ENCODE measurements around the gene ZNF652.
"Not testable (repeated sequence)": the region's sequence is repeated elsewhere in the genome, so short reads cannot be mapped to it uniquely, and the experiment has no call there.

ZNF652 gene

DNA sequence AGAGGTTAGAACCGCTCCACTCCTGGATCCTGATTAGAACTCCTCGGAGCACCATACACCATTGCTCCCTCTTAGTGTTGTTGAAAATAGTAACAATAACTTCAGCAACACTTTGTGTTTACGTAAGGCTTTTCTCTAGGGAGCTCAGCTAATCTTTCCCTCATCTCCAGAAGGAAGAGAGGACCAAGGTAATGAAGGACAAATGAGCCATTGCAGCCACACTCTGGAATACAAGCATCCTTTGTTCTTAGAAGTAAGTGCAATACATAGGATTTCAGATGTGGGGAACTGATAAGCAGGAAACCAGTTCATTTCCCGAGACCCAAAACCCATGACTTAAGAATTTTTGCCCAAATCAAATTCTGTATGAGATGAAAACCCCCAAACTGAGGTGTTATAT, 22.9 kb upstream of the ZNF652 start:
- no peak for DNase-seq

DNA sequence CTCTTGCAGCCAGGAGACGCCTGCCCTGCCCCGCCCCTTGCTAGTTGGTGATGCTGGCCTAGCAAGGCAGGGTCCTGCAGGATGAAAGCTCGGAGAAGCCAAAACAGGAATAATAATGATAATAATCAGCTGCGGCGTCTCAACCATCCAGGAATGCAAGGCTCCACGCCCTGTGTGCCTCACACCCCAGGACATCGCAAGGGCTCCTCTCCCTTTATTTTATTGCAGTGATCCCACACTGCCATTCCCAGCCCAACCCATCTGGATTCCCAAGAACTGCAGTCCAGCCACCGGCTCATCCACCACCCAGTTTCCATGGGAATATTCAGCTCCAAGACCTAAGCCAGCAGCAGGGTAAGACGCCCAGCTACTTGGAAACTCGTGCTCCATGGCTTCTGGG, 21.0 kb upstream of the ZNF652 start:
- DNase-seq: no peak

- DNase-seq: no peak
Measured at GRCh38 chr17:49382556-49382955, 20.5 kb upstream of the ZNF652 start.

- DNase-seq: no peak
Measured at GRCh38 chr17:49381793-49382192, 19.7 kb upstream of the ZNF652 start.

- no peak for DNase-seq
Measured at GRCh38 chr17:49381033-49381432, 19.0 kb upstream of the ZNF652 start.

- no peak for DNase-seq
Measured at GRCh38 chr17:49379926-49380325, 17.9 kb upstream of the ZNF652 start.

GRCh38 chr17:49378311-49378710, 16.3 kb upstream of the ZNF652 start:
- no peak for DNase-seq

DNA sequence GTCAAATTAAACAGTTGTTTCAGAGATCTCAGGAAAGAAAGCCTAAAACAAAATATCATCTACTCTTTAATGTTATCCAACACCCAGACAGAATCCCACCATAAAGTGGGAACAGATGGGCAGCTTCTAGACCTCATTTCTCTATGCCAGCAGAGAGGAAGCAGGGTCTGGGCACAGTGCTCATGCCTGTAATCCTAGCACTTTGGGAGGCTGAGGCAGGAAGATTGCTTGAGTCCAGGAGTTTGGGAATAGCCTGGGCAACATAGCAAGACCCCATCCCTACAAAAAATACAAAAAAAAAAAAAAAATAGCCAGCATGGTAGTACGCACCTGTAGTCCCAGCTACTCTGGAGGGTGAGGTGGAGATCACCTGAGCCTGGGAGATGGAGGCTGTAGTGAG, 13.5 kb upstream of the ZNF652 start:
- DNase-seq: no peak

- DNase-seq: no peak
Measured at GRCh38 chr17:49373115-49373514, 11.1 kb upstream of the ZNF652 start.

DNA sequence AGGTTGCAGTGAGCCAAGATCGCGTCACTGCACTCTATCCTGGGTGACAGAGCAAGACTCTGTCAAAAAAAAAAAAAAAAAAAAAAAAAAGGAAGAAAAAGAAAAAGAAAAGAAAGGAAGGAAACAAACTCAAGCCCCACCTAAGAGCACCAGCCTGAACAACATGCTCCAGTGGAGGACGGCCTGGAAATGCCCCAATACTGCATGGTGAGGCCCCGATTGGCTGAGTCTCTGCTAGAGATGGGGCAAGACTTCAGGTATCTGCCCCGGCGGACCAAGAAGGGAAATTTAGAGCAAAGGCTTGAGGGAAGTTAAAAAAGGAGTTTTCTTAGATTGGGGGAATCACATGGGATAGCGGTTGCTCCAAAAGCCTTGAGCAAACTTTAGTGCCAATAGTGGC, 10.4 kb upstream of the ZNF652 start:
- DNase-seq: no peak

DNA sequence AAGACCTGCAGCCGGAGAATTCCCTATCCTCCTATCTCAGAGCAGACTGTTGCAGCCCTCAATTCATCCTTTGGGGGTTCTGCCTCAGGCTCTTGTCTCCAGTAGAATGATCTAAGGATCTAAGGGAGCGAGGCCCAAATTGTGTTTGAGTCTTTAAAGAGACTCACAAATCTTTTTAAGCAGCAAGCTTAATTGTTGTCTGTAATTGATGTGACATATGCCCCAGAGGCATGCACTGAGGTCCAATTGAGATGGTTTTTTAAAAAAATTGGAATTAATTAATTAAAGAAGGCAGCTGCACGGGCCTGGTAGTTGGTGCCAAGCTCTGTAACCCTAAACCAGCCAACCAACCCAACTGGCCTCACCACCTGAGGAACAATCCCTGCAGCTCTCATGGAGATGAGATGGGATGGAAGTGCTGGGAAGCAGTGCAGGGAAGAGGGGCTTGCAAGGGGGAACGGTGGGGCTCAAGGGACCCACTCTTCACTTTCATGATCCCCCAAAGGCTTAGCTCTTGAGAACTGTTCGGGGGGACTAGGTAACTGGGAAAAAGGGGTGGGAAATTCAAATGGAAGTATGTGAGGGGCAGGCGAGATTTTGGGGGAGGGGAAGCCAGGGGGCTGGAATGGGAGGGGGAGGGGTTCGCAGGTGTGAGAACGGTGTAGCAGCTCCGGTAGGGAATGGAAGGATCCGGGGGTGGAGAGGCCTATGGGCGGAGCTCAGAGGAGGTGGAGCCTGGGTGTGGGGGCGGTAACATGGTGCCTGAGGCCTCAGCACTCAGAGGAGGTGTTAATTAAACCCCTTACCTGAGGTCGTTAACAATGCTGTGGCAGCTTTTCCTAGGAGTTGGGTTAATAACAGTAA, 9.2 kb upstream of the ZNF652 start:
- DNase-seq: no peak

- no peak for DNase-seq
Measured at GRCh38 chr17:49369760-49370159, 7.7 kb upstream of the ZNF652 start.

DNA sequence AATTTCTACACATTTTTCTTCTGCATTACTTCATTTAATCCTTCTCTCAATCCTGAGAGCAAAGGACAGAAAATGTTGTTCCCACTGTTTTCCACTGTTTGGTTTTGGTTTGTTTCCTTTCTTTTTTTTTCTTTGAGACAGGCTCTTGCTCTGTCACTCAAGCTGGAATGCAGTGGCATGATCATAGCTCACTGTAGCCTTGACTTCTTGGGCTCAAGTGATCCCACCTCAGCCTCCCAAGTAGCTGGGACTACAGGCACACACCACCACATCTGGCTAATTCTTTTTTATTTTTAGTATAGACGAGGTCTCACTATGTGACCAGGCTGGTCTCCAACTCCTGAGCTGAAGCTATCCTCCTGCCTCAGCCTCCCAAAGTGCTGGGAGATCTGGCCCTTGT, 7.0 kb upstream of the ZNF652 start:
- DNase-seq: no peak

- DNase-seq: no peak
Measured at GRCh38 chr17:49365667-49366066, 3.6 kb upstream of the ZNF652 start.

DNA sequence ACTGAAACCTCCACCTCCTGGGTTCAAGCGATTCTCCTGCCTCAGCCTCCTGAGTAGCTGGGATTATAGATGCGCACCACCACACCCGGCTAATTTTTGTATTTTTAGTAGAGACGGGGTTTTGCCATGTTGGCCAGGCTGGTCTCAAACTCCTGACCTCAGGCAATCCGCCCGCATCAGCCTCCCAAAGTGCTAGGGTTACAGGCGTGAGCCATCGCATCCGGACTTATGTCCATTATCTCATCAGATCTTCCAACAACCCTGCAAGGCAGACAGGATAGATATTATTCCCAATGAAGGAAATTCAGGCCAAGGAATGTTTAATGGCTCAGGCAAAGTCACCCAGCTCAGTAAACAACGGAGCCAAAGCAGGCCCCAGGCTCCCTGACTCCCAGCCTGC, 3.1 kb upstream of the ZNF652 start:
- DNase-seq: not testable (repeated sequence)

- DNase-seq: no peak
Measured at GRCh38 chr17:49364119-49364518, 2.1 kb upstream of the ZNF652 start.

- no peak for DNase-seq
Measured at GRCh38 chr17:49363251-49363650, 1.2 kb upstream of the ZNF652 start.

GRCh38 chr17:49362723-49363117, 670 bp upstream of the ZNF652 start:
- no peak for DNase-seq

DNA sequence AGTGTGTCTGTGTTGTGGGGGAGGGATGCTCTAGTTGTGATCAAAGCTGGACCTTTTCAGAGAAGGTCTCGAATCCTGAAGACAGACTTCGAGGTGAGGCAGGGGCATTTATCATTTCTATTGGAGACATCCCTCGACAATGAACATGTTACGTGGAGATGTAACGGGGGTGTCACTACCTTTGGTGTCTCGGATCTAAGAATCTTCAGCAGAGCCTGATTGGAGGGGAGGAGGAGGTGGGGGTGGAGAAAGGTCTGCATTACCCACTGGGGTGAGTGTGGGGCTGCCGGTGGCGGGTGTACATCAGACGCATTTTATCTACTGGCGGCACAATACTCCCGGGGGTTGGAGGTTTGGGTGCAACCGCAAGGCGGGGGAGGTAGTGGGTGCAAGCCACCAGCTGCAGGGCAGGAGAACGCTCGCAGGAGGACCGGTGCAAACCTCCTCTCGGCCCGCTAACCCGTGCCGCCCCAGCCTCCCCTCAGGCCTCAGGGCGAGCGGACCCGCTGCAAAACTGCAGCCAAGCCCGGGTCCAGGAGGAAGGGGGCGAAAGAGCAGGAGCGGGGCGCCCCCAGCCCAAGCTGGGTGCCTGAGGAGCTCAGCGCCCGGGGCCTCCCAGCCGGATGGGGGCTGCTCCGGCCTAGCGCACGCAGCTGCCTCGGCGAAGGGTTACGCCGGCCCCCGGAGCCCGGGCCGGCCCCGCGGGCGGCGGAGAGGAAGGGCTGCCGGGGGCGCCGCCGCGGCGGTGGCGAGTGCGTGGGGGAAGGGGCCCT, 735 bp downstream of the ZNF652 start:
- no peak for DNase-seq

DNA sequence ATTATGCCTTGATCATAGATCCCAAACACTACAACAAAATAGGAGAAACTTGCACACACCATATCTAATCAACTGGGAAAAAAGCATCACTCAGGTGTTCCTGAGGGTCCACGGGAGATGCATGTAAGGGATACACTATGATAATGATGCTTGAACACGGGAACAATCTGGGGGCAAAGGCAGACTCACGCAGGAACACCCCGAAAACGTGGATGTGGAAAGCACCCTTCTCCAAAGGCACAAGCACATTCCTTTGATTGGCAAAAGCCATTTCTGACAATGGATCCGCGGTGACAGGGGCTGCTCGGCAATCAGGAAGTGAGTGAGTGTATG, 1.3 kb downstream of the ZNF652 start:
- peak; percentile 42 for DNase-seq

DNA sequence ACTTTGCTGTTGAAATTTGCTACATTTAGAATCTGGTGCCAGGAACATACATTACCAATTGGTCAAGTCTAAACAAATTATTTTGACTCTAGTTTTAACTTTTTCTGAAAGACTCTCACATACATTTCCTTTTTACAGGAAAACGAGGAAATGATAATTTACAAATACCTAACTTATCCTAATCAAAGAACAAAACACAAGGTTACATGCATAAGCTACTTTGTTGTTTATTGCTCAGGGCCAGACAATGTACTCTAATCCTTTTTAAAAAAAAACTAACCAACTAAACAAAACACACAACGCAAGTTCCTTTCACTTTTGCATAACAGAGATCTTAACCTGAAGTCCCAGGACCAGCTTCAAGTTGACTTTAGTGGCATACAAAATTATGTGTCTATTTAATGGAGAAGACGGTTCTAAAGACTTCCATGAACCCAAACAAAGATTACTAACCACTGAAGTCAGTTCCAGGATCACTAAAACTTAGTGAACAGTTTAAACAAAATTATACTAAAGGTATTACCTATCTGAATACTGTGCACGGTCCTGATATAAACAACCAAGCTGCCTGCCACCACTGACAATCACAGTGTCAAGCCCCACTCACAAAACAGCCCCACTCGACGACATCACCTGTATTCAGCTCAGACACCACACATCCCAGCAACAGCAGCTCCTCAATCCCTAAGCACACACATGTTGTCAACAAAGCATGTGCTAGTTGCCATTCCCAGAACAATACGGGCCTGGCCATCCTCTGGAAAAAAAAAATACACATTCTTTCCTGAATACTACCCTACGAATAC, 1.9 kb downstream of the ZNF652 start:
- no peak for DNase-seq

DNA sequence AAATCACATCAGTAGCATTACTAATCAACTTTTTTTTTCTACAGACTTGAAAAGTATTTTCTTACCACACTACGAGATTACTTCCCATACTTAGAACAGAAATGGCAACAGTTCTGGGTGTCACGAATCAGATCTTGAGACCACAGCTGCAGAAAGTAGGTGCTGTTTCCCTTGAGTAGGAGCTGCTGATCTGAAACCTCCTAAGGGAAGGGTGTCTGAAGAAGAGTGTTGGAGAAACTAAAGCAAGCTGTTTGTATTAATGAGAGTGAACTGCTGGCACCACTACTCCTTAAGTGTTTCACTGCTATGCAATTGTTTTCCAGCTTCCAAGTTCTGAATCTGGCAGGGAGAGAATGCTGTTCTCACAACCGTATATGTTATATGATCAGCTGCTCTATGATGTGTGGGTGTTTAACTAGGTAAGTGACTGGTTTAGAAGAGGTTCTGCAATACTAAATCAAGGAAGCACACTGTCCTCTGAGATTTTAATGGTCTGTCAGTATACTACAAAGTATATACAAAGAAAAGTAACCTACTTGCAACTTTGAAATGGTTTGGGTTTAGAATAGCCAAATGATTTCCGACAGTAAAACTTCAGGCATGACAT, 3.3 kb downstream of the ZNF652 start:
- no peak for DNase-seq

DNA sequence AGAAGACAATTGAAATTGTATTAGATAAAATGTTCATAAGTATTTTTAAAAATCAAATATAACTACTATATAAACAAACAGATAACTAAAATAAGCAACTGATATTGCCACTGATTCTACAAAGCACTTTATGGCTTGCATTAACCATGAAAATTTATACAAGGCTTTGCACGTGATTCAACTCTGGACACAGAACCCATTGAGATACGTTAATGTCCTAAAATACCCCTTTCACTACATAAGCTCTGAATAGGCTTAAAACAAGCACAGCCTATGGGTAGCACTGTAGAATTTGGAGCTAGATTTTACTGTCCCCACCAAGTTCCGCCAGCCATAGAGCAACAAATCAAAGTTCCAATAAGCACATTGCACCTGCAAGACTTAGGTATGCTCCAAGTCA, 4.5 kb downstream of the ZNF652 start:
- DNase-seq: no peak

All from HCEC 1CT (cell line).